HG03432 (cell line): Measurements from ENCODE around the gene CDH12.
A peak's percentile ranks its signal among the peaks of the same experiment; 100 is the strongest.

Source experiments
- ATAC-seq: cut with Tn5 transposase; IDR thresholded peaks from one replicate; pipeline ENCODE4 v1.9.1; 2021; ENCODE audit warnings: mild to moderate bottlenecking, moderate library complexity; ENCODE audit not compliant: unreplicated experiment

CDH12 gene

GRCh38 chr5:21856987-21857386 lies 996.2 kb downstream of the CDH12 start:
- ATAC-seq, result no peak

- no peak for ATAC-seq
Observed at GRCh38 chr5:21847300-21847699, 1005.8 kb downstream of the CDH12 start.

GRCh38 chr5:21844960-21845359 lies 1008.2 kb downstream of the CDH12 start:
- ATAC-seq, result no peak

- ATAC-seq, result no peak
Observed at GRCh38 chr5:21834863-21835262, 1018.3 kb downstream of the CDH12 start.

GRCh38 chr5:21831145-21831787 lies 1021.9 kb downstream of the CDH12 start:
- ATAC-seq, result peak; percentile 93

- ATAC-seq, result peak; percentile 36
Observed at GRCh38 chr5:21826884-21827283, 1026.3 kb downstream of the CDH12 start.

GRCh38 chr5:21823588-21823987 lies 1029.6 kb downstream of the CDH12 start:
- no peak for ATAC-seq

GRCh38 chr5:21823076-21823574 lies 1030.0 kb downstream of the CDH12 start:
- ATAC-seq, result no peak

- ATAC-seq, result no peak
Observed at GRCh38 chr5:21820527-21820926, 1032.6 kb downstream of the CDH12 start.

- ATAC-seq, result no peak
Observed at GRCh38 chr5:21818370-21818720, 1034.8 kb downstream of the CDH12 start.

- ATAC-seq, result peak; percentile 64
Observed at GRCh38 chr5:21817668-21818369, 1035.3 kb downstream of the CDH12 start.

GRCh38 chr5:21810737-21811316 lies 1042.3 kb downstream of the CDH12 start:
- ATAC-seq, result no peak

GRCh38 chr5:21809611-21810010 lies 1043.5 kb downstream of the CDH12 start:
- no peak for ATAC-seq

- ATAC-seq, result peak; percentile 58
Observed at GRCh38 chr5:21807953-21808352, 1045.2 kb downstream of the CDH12 start.

GRCh38 chr5:21806943-21807342 lies 1046.2 kb downstream of the CDH12 start:
- no peak for ATAC-seq

GRCh38 chr5:21806271-21806670 lies 1046.9 kb downstream of the CDH12 start:
- peak; percentile 41 for ATAC-seq

- ATAC-seq, result peak; percentile 41
Observed at GRCh38 chr5:21802869-21803490, 1050.2 kb downstream of the CDH12 start.

GRCh38 chr5:21802100-21802499 lies 1051.0 kb downstream of the CDH12 start:
- ATAC-seq, result no peak

GRCh38 chr5:21792748-21793147 lies 1060.4 kb downstream of the CDH12 start:
- no peak for ATAC-seq

- ATAC-seq, result no peak
Observed at GRCh38 chr5:21791304-21791703, 1061.8 kb downstream of the CDH12 start.

- no peak for ATAC-seq
Observed at GRCh38 chr5:21784487-21784886, 1068.7 kb downstream of the CDH12 start.
